GM23338 (cell line): ENCODE results near the gene SPNS3.

Experiments
- CREB1 ChIP-seq: fragments of 250-450 bp; sonication (Bioruptor Pico); IDR thresholded peaks from 2 replicates; pipeline ENCODE4 v1.5.0; 2020; ENCODE audit warnings: low read depth, mild to moderate bottlenecking, moderate library complexity
- EZH2 ChIP-seq: fragments of 200-600 bp; sonication (generic); IDR thresholded peaks from one replicate; pipeline ENCODE4 v1.8.0; 2017; ENCODE audit warnings: antibody characterized with exemption, mild to moderate bottlenecking, low read depth; ENCODE audit not compliant: unreplicated experiment
- EZH2phosphoT487 ChIP-seq: fragments of 200-600 bp; sonication (generic); IDR thresholded peaks from one replicate; pipeline ENCODE4 v1.8.1; 2018; ENCODE audit warnings: antibody characterized with exemption; ENCODE audit not compliant: unreplicated experiment
- JUNB ChIP-seq: IDR thresholded peaks from one replicate; pipeline ENCODE4 v1.6.1; 2016; ENCODE audit warnings: antibody characterized with exemption; ENCODE audit not compliant: unreplicated experiment
- POLR2AphosphoS5 ChIP-seq: IDR thresholded peaks from 2 replicates; pipeline ENCODE4 v1.6.1; 2016; ENCODE audit warnings: antibody characterized with exemption, low read depth
- STAT1 ChIP-seq: IDR thresholded peaks from one replicate; pipeline ENCODE4 v1.6.1; 2016; ENCODE audit warnings: antibody characterized with exemption; ENCODE audit not compliant: unreplicated experiment
- ZNF114 ChIP-seq: fragments of 250-450 bp; sonication (Bioruptor Pico); IDR thresholded peaks from 2 replicates; pipeline ENCODE4 v1.5.0; 2020; ENCODE audit warnings: mild to moderate bottlenecking, moderate library complexity
- TF ChIP-seq, protein P1 (sequence below), 2 experiments: fragments of 200-600 bp in 1 of 2; sonication (generic) in 1 of 2; conservative IDR thresholded peaks; 2 replicates each; pipeline versions ENCODE4 v1.5.1 to v1.6.1; 2016 to 2017; ENCODE audit warnings: antibody characterized with exemption in 2 of 2, low read depth in 2 of 2, mild to moderate bottlenecking in 2 of 2, moderate library complexity in 1 of 2
- TF ChIP-seq, protein P2 (sequence below): IDR thresholded peaks from one replicate; pipeline ENCODE4 v1.6.1; 2018; ENCODE audit warnings: antibody characterized with exemption; ENCODE audit not compliant: unreplicated experiment
- TF ChIP-seq, protein P3 (sequence below): fragments of 250-450 bp; sonication (Bioruptor Pico); IDR thresholded peaks from 2 replicates; pipeline ENCODE4 v1.5.0; 2020; ENCODE audit warnings: mild to moderate bottlenecking, moderate library complexity
- TF ChIP-seq, protein P4 (sequence below): IDR thresholded peaks from 2 replicates; pipeline ENCODE4 v1.6.1; 2016; ENCODE audit warnings: antibody characterized with exemption

DNA sequence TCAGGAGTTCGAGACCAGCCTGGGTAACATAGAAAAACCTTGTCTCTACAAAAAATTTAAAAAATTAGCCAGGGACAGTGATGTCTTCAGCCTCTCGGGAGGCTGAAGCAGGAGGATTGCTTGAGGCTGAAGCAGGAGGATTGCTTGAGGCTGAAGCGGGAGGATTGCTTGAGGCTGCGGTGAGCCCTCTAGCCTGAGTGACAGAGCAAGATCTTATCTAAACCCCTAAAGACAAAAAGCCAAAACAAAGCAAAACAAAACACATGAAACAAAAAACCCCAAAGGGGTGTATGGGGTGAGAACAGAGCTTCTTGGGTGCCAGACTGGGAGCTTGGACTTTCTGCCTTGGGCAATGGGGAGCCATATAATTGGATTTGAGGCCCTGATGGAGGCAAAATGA lies 2.6 kb downstream of the SPNS3 start:
- TF ChIP-seq CREB1 (CRISPR knock-in tag), result no peak
- TF ChIP-seq, protein P1, sequence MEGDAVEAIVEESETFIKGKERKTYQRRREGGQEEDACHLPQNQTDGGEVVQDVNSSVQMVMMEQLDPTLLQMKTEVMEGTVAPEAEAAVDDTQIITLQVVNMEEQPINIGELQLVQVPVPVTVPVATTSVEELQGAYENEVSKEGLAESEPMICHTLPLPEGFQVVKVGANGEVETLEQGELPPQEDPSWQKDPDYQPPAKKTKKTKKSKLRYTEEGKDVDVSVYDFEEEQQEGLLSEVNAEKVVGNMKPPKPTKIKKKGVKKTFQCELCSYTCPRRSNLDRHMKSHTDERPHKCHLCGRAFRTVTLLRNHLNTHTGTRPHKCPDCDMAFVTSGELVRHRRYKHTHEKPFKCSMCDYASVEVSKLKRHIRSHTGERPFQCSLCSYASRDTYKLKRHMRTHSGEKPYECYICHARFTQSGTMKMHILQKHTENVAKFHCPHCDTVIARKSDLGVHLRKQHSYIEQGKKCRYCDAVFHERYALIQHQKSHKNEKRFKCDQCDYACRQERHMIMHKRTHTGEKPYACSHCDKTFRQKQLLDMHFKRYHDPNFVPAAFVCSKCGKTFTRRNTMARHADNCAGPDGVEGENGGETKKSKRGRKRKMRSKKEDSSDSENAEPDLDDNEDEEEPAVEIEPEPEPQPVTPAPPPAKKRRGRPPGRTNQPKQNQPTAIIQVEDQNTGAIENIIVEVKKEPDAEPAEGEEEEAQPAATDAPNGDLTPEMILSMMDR (conservative IDR thresholded peaks at IDR 0.05; ENCODE audit: low read depth in 2 of 2), result no peak
- no peak for TF ChIP-seq EZH2
- TF ChIP-seq, protein P2, sequence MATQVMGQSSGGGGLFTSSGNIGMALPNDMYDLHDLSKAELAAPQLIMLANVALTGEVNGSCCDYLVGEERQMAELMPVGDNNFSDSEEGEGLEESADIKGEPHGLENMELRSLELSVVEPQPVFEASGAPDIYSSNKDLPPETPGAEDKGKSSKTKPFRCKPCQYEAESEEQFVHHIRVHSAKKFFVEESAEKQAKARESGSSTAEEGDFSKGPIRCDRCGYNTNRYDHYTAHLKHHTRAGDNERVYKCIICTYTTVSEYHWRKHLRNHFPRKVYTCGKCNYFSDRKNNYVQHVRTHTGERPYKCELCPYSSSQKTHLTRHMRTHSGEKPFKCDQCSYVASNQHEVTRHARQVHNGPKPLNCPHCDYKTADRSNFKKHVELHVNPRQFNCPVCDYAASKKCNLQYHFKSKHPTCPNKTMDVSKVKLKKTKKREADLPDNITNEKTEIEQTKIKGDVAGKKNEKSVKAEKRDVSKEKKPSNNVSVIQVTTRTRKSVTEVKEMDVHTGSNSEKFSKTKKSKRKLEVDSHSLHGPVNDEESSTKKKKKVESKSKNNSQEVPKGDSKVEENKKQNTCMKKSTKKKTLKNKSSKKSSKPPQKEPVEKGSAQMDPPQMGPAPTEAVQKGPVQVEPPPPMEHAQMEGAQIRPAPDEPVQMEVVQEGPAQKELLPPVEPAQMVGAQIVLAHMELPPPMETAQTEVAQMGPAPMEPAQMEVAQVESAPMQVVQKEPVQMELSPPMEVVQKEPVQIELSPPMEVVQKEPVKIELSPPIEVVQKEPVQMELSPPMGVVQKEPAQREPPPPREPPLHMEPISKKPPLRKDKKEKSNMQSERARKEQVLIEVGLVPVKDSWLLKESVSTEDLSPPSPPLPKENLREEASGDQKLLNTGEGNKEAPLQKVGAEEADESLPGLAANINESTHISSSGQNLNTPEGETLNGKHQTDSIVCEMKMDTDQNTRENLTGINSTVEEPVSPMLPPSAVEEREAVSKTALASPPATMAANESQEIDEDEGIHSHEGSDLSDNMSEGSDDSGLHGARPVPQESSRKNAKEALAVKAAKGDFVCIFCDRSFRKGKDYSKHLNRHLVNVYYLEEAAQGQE, result no peak
- TF ChIP-seq, protein P3, sequence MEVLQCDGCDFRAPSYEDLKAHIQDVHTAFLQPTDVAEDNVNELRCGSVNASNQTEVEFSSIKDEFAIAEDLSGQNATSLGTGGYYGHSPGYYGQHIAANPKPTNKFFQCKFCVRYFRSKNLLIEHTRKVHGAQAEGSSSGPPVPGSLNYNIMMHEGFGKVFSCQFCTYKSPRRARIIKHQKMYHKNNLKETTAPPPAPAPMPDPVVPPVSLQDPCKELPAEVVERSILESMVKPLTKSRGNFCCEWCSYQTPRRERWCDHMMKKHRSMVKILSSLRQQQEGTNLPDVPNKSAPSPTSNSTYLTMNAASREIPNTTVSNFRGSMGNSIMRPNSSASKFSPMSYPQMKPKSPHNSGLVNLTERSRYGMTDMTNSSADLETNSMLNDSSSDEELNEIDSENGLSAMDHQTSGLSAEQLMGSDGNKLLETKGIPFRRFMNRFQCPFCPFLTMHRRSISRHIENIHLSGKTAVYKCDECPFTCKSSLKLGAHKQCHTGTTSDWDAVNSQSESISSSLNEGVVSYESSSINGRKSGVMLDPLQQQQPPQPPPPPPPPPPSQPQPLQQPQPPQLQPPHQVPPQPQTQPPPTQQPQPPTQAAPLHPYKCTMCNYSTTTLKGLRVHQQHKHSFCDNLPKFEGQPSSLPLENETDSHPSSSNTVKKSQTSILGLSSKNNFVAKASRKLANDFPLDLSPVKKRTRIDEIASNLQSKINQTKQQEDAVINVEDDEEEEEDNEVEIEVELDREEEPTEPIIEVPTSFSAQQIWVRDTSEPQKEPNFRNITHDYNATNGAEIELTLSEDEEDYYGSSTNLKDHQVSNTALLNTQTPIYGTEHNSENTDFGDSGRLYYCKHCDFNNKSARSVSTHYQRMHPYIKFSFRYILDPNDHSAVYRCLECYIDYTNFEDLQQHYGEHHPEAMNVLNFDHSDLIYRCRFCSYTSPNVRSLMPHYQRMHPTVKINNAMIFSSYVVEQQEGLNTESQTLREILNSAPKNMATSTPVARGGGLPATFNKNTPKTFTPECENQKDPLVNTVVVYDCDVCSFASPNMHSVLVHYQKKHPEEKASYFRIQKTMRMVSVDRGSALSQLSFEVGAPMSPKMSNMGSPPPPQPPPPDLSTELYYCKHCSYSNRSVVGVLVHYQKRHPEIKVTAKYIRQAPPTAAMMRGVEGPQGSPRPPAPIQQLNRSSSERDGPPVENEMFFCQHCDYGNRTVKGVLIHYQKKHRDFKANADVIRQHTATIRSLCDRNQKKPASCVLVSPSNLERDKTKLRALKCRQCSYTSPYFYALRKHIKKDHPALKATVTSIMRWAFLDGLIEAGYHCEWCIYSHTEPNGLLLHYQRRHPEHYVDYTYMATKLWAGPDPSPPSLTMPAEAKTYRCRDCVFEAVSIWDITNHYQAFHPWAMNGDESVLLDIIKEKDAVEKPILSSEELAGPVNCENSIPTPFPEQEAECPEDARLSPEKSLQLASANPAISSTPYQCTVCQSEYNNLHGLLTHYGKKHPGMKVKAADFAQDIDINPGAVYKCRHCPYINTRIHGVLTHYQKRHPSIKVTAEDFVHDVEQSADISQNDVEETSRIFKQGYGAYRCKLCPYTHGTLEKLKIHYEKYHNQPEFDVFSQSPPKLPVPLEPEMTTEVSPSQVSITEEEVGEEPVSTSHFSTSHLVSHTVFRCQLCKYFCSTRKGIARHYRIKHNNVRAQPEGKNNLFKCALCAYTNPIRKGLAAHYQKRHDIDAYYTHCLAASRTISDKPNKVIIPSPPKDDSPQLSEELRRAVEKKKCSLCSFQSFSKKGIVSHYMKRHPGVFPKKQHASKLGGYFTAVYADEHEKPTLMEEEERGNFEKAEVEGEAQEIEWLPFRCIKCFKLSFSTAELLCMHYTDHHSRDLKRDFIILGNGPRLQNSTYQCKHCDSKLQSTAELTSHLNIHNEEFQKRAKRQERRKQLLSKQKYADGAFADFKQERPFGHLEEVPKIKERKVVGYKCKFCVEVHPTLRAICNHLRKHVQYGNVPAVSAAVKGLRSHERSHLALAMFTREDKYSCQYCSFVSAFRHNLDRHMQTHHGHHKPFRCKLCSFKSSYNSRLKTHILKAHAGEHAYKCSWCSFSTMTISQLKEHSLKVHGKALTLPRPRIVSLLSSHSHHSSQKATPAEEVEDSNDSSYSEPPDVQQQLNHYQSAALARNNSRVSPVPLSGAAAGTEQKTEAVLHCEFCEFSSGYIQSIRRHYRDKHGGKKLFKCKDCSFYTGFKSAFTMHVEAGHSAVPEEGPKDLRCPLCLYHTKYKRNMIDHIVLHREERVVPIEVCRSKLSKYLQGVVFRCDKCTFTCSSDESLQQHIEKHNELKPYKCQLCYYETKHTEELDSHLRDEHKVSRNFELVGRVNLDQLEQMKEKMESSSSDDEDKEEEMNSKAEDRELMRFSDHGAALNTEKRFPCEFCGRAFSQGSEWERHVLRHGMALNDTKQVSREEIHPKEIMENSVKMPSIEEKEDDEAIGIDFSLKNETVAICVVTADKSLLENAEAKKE (CRISPR knock-in tag), result no peak
- TF ChIP-seq POLR2AphosphoS5, result no peak
- TF ChIP-seq STAT1, result no peak
- TF ChIP-seq EZH2phosphoT487, result no peak
- TF ChIP-seq, protein P4, sequence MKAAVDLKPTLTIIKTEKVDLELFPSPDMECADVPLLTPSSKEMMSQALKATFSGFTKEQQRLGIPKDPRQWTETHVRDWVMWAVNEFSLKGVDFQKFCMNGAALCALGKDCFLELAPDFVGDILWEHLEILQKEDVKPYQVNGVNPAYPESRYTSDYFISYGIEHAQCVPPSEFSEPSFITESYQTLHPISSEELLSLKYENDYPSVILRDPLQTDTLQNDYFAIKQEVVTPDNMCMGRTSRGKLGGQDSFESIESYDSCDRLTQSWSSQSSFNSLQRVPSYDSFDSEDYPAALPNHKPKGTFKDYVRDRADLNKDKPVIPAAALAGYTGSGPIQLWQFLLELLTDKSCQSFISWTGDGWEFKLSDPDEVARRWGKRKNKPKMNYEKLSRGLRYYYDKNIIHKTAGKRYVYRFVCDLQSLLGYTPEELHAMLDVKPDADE, result no peak
- no peak for TF ChIP-seq JUNB
- no peak for TF ChIP-seq ZNF114 (CRISPR knock-in tag)
